ENCODE measurements around the gene ZDHHC7. TPM values are rescaled to one million over a fixed set of nuclear protein-coding genes. Genes with fewer than 3 reads are reported as not detected.

The ZDHHC7 gene
- total RNA-seq, 2 experiments from 2014 or later: 22.5 to 24.3 TPM

- intact Hi-C loops (cut with micrococcal nuclease; ENCODE audit: unreplicated experiment): no loop called here
- BruUV-seq (replicated peaks): no TSS peak
- TF ChIP-seq EZH2phosphoT487 (IDR thresholded peaks at IDR 0.05; ENCODE audit: borderline replicate concordance, low read depth, low read length): no peak
- TF ChIP-seq CTCF (conservative IDR thresholded peaks at IDR 0.05; ENCODE audit: low read length): no peak
- no peak for DNase-seq (ENCODE audit: low spot score)
- POLR2A ChIA-PET: interaction anchor here (0.7 kb wide), 1 partner anchor 21 kb away, joined by 3 read pairs; no protein-coding TSS in a partner anchor
- no peak overlapping the region for H3K4me3 ChIP-seq (ENCODE audit: low read depth, low read length, poor library complexity, severe bottlenecking)
- no peaks in the 10 kb centered on the region for H3K9me3 ChIP-seq (ENCODE audit: low read length)
- no peaks in the 10 kb centered on the region for H3K79me2 ChIP-seq (ENCODE audit: insufficient read depth, low read depth, low read length)
- no peaks in the 10 kb centered on the region for H3K4me1 ChIP-seq (ENCODE audit: insufficient read depth, low read length, poor library complexity, severe bottlenecking)
- no peak overlapping the region for H2AFZ ChIP-seq (ENCODE audit: low read length)
- peaks cover 61% of the 10 kb centered on the region for H3K36me3 ChIP-seq (ENCODE audit: insufficient read depth, low read length)
- CTCF ChIA-PET (ENCODE audit: unreplicated experiment): no interaction called here
- H4K20me1 ChIP-seq (ENCODE audit: insufficient read depth, low read length): no peaks in the 10 kb centered on the region
- H3K4me2 ChIP-seq (ENCODE audit: low read length): no peak overlapping the region
- H3K27ac ChIP-seq (ENCODE audit: low read depth, low read length, poor library complexity, severe bottlenecking): no peak overlapping the region
- H3K9me2 ChIP-seq (ENCODE audit: insufficient read depth, low read length): no peaks in the 10 kb centered on the region
These were observed 18.6 kb downstream of the ZDHHC7 start for GRCh38 chr16:84992717-84993075.

GRCh38 chr16:84990782-84991181 lies 20.6 kb downstream of the ZDHHC7 start:
- CTCF ChIA-PET (ENCODE audit: unreplicated experiment): interaction anchor here (0.6 kb wide), 1 partner anchor 13 kb away, joined by 3 read pairs; no protein-coding TSS in a partner anchor
- H3K4me1 ChIP-seq (ENCODE audit: insufficient read depth, low read length, poor library complexity, severe bottlenecking): no peaks in the 10 kb centered on the region
- no peak overlapping the region for H3K27ac ChIP-seq (ENCODE audit: low read depth, low read length, poor library complexity, severe bottlenecking)
- no peak for DNase-seq (ENCODE audit: low spot score)
- no peaks in the 10 kb centered on the region for H3K79me2 ChIP-seq (ENCODE audit: insufficient read depth, low read depth, low read length)
- no peak overlapping the region for H3K4me3 ChIP-seq (ENCODE audit: low read depth, low read length, poor library complexity, severe bottlenecking)
- H3K9me2 ChIP-seq (ENCODE audit: insufficient read depth, low read length): no peaks in the 10 kb centered on the region
- POLR2A ChIA-PET: interaction anchor here (1.9 kb wide), 1 partner anchor 17 kb away, joined by 5 read pairs; no protein-coding TSS in a partner anchor
- H4K20me1 ChIP-seq (ENCODE audit: insufficient read depth, low read length): no peaks in the 10 kb centered on the region
- H3K4me2 ChIP-seq (ENCODE audit: low read length): no peak overlapping the region
- intact Hi-C loops (cut with micrococcal nuclease; ENCODE audit: unreplicated experiment): no loop called here
- no peaks in the 10 kb centered on the region for H3K9me3 ChIP-seq (ENCODE audit: low read length)
- TF ChIP-seq CTCF (conservative IDR thresholded peaks at IDR 0.05; ENCODE audit: low read length) (no peak), EZH2phosphoT487 (IDR thresholded peaks at IDR 0.05; ENCODE audit: borderline replicate concordance, low read depth, low read length) (no peak)
- no TSS peak for BruUV-seq (replicated peaks)
- H3K36me3 ChIP-seq (ENCODE audit: insufficient read depth, low read length): peaks cover 78% of the 10 kb centered on the region
- H2AFZ ChIP-seq (ENCODE audit: low read length): no peak overlapping the region

- no peaks in the 10 kb centered on the region for H3K4me1 ChIP-seq (ENCODE audit: insufficient read depth, low read length, poor library complexity, severe bottlenecking)
- H3K4me3 ChIP-seq (ENCODE audit: low read depth, low read length, poor library complexity, severe bottlenecking): no peak overlapping the region
- H2AFZ ChIP-seq (ENCODE audit: low read length): no peak overlapping the region
- intact Hi-C loops (cut with micrococcal nuclease; ENCODE audit: unreplicated experiment): no loop called here
- H3K36me3 ChIP-seq (ENCODE audit: insufficient read depth, low read length): peaks cover 74% of the 10 kb centered on the region
- DNase-seq (ENCODE audit: low spot score): no peak
- BruUV-seq (replicated peaks): no TSS peak
- H3K9me3 ChIP-seq (ENCODE audit: low read length): no peaks in the 10 kb centered on the region
- POLR2A ChIA-PET: interaction anchor here (0.5 to 1.9 kb wide), 2 partner anchors 18 to 237 kb away, joined by 3 to 5 read pairs; no protein-coding TSS in a partner anchor
- no peaks in the 10 kb centered on the region for H3K79me2 ChIP-seq (ENCODE audit: insufficient read depth, low read depth, low read length)
- H3K4me2 ChIP-seq (ENCODE audit: low read length): no peak overlapping the region
- H3K27ac ChIP-seq (ENCODE audit: low read depth, low read length, poor library complexity, severe bottlenecking): no peak overlapping the region
- TF ChIP-seq CTCF (conservative IDR thresholded peaks at IDR 0.05; ENCODE audit: low read length): no peak
- TF ChIP-seq EZH2phosphoT487 (IDR thresholded peaks at IDR 0.05; ENCODE audit: borderline replicate concordance, low read depth, low read length): no peak
- no peaks in the 10 kb centered on the region for H3K9me2 ChIP-seq (ENCODE audit: insufficient read depth, low read length)
- CTCF ChIA-PET (ENCODE audit: unreplicated experiment): interaction anchor here (0.6 kb wide), 1 partner anchor 14 kb away, joined by 3 read pairs; no protein-coding TSS in a partner anchor
- no peaks in the 10 kb centered on the region for H4K20me1 ChIP-seq (ENCODE audit: insufficient read depth, low read length)
These were observed 21.4 kb downstream of the ZDHHC7 start for GRCh38 chr16:84989749-84990620.
